WTC11 (cell line): ENCODE measurements around the gene SHISA6.

Experiments
- AFF4 ChIP-seq: sonication (generic); formaldehyde crosslinking; IDR thresholded peaks from 2 replicates; pipeline ENCODE4 v1.8.1; 2023; ENCODE audit warnings: mild to moderate bottlenecking, missing genetic modification reagents, borderline replicate concordance
- ARID4B ChIP-seq: sonication (generic); formaldehyde crosslinking; IDR thresholded peaks from 2 replicates; pipeline ENCODE4 v1.8.0; 2023; ENCODE audit warnings: missing genetic modification reagents, mild to moderate bottlenecking, borderline replicate concordance
- CREM ChIP-seq: sonication (generic); formaldehyde crosslinking; IDR thresholded peaks from 2 replicates; pipeline ENCODE4 v1.8.1; 2022; ENCODE audit warnings: mild to moderate bottlenecking, missing genetic modification reagents, moderate library complexity
- CTCF ChIP-seq: fragments of 200-600 bp; IDR thresholded peaks from 2 replicates; pipeline ENCODE4 v1.8.0; 2022; ENCODE audit warnings: antibody characterized with exemption
- E2F4 ChIP-seq: sonication (generic); formaldehyde crosslinking; IDR thresholded peaks from 2 replicates; pipeline ENCODE4 v1.8.1; 2022; ENCODE audit warnings: low read depth, mild to moderate bottlenecking, moderate library complexity, missing genetic modification reagents, borderline replicate concordance
- ELF4 ChIP-seq: sonication (generic); formaldehyde crosslinking; IDR thresholded peaks from 2 replicates; pipeline ENCODE4 v1.8.1; 2022; ENCODE audit warnings: low read depth, mild to moderate bottlenecking, moderate library complexity, missing genetic modification reagents
- FOXP4 ChIP-seq: sonication (generic); formaldehyde crosslinking; IDR thresholded peaks from 2 replicates; pipeline ENCODE4 v1.8.0; 2022; ENCODE audit warnings: mild to moderate bottlenecking, missing genetic modification reagents
- MAX ChIP-seq: sonication (generic); formaldehyde crosslinking; IDR thresholded peaks from 2 replicates; pipeline ENCODE4 v1.8.0; 2022; ENCODE audit warnings: mild to moderate bottlenecking, missing genetic modification reagents
- NR2C2 ChIP-seq: sonication (generic); formaldehyde crosslinking; IDR thresholded peaks from 2 replicates; pipeline ENCODE4 v1.8.0; 2022; ENCODE audit warnings: mild to moderate bottlenecking, missing genetic modification reagents
- NR3C1 ChIP-seq: sonication (generic); formaldehyde crosslinking; conservative IDR thresholded peaks from 2 replicates; pipeline ENCODE4 v1.8.1; 2023; ENCODE audit warnings: low read depth, mild to moderate bottlenecking, missing genetic modification reagents
- USF2 ChIP-seq: sonication (generic); formaldehyde crosslinking; IDR thresholded peaks from 2 replicates; pipeline ENCODE4 v1.8.1; 2023; ENCODE audit warnings: mild to moderate bottlenecking, missing genetic modification reagents, moderate library complexity

- no peak for TF ChIP-seq NR3C1 (CRISPR knock-in tag)
- TF ChIP-seq NR2C2 = no peak
- TF ChIP-seq CTCF = no peak
- no peak for TF ChIP-seq FOXP4 (CRISPR knock-in tag)
- no peak for TF ChIP-seq ARID4B (CRISPR knock-in tag)
- TF ChIP-seq MAX (CRISPR knock-in tag) = no peak
- no peak for TF ChIP-seq CREM (CRISPR knock-in tag)
- TF ChIP-seq AFF4 (CRISPR knock-in tag) = no peak
- TF ChIP-seq E2F4 (CRISPR knock-in tag) = no peak
- no peak for TF ChIP-seq USF2 (CRISPR knock-in tag)
- no peak for TF ChIP-seq ELF4 (CRISPR knock-in tag)
Measured at GRCh38 chr17:11221721-11222120, 19.3 kb upstream of the SHISA6 start.
